ENCODE results near the gene TST.

Gene TST

GRCh38 chr22:37053310-37054055 lies 34.2 kb upstream of the TST start:
- DNase-seq = no peak

- no peak for DNase-seq
Measured at GRCh38 chr22:37052386-37053309, 33.4 kb upstream of the TST start.

- DNase-seq = peak; percentile 5 to 18
Measured at GRCh38 chr22:37051391-37052385, 32.4 kb upstream of the TST start, which contains the start of gene KCTD17. KCTD17 (plus strand) TSS chr22:37051742; CDS start chr22:37051761, 19 bp downstream.

GRCh38 chr22:37050913-37051312 lies 31.7 kb upstream of the TST start:
- no peak for DNase-seq

GRCh38 chr22:37049224-37049623 lies 30.0 kb upstream of the TST start:
- DNase-seq = no peak

GRCh38 chr22:37048133-37048532 lies 28.9 kb upstream of the TST start:
- no peak for DNase-seq

GRCh38 chr22:37047006-37047405 lies 27.8 kb upstream of the TST start:
- DNase-seq = no peak

GRCh38 chr22:37046589-37046988 lies 27.3 kb upstream of the TST start:
- DNase-seq = no peak

- peak; percentile 11 to 19 for DNase-seq
Measured at GRCh38 chr22:37045958-37046357, 26.7 kb upstream of the TST start.

- DNase-seq = no peak
Measured at GRCh38 chr22:37044634-37045625, 25.7 kb upstream of the TST start.

- peak; percentile 68 to 77 for DNase-seq
Measured at GRCh38 chr22:37043828-37044538, 24.7 kb upstream of the TST start.

GRCh38 chr22:37043209-37043827 lies 24.1 kb upstream of the TST start:
- no peak for DNase-seq

- no peak for DNase-seq
Measured at GRCh38 chr22:37039466-37039865, 20.2 kb upstream of the TST start.

- no peak for DNase-seq
Measured at GRCh38 chr22:37037669-37038068, 18.4 kb upstream of the TST start.

- no peak for DNase-seq
Measured at GRCh38 chr22:37036655-37037377, 17.6 kb upstream of the TST start.

GRCh38 chr22:37033605-37034430 lies 14.6 kb upstream of the TST start:
- no peak for DNase-seq

- peak; percentile 65 to 75 for DNase-seq
Measured at GRCh38 chr22:37032535-37033460, 13.6 kb upstream of the TST start.
